ENCODE measurements around the gene USP46. TPM values are rescaled to one million over a fixed set of nuclear protein-coding genes. Genes with fewer than 3 reads are reported as not detected.

The USP46 gene
- total and polyA plus RNA-seq, 2 of the 13 experiments (the other 11 are each of a cell fraction or from before 2014, with no cell fraction given): 4.7 to 17.4 TPM

- BruUV-seq (replicated peaks): no TSS peak
- ChIA-PET POLR2A (no interaction called here), CTCF (ENCODE audit: low intra/inter-chr PET ratio, low total read pairs) (no interaction called here)
- Histone ChIP-seq H3K79me2 (ENCODE audit: insufficient read depth, low read length) (no peaks in the 10 kb centered on the region), H3K4me1 (ENCODE audit: insufficient read depth, low read length) (no peaks in the 10 kb centered on the region), H3K36me3 (replicated peaks in 1 of 2; ENCODE audit: control insufficient read depth in 1 of 2, insufficient read depth in 2 of 2, low read length in 2 of 2) (no peaks in the 10 kb centered on the region), H3K9ac (ENCODE audit: insufficient read depth, low read depth, low read length) (no peak overlapping the region), H3K27me3 (ENCODE audit: control insufficient read depth in 1 of 2, insufficient read depth in 2 of 2, low read length in 2 of 2) (no peaks in the 10 kb centered on the region; a peak in 3 of 5 replicates), H3K4me3 (replicated peaks in 1 of 3; ENCODE audit: insufficient read depth in 1 of 3, low read depth in 2 of 3, low read length in 3 of 3) (no peak overlapping the region), H3K4me2 (ENCODE audit: low read depth, low read length) (no peak overlapping the region), H4K20me1 (ENCODE audit: insufficient read depth, low read length) (no peaks in the 10 kb centered on the region), H2AFZ (ENCODE audit: low read length) (no peak overlapping the region), H3K9me3 (ENCODE audit: low read length) (no peaks in the 10 kb centered on the region), H3K27ac (ENCODE audit: extremely low read length, insufficient read depth, low read length) (no peak overlapping the region)
- TF ChIP-seq HIVEP1 (CRISPR knock-in tag; IDR thresholded peaks at IDR 0.05): no peak
- TF ChIP-seq TMF1 (CRISPR knock-in tag; IDR thresholded peaks at IDR 0.05; ENCODE audit: low read depth): no peak
- no peak for TF ChIP-seq FIP1L1 (IDR thresholded peaks at IDR 0.05; ENCODE audit: borderline replicate concordance, insufficient read depth, low read depth, low read length)
- no peak for TF ChIP-seq ZNF598 (CRISPR knock-in tag; IDR thresholded peaks at IDR 0.05; ENCODE audit: borderline replicate concordance)
- no peak for TF ChIP-seq ZNF160 (CRISPR knock-in tag; IDR thresholded peaks at IDR 0.05)
- no peak for TF ChIP-seq ZNF614 (CRISPR knock-in tag; IDR thresholded peaks at IDR 0.05; ENCODE audit: borderline replicate concordance)
- no peak for TF ChIP-seq AHR (CRISPR knock-in tag; IDR thresholded peaks at IDR 0.05)
- FAIRE-seq (no peak), DNase-seq (ENCODE audit: low spot score) (no peak), ATAC-seq (no peak)
- in situ Hi-C loops (cut with HindIII; ENCODE audit: extremely low pct_ligation_motif_present, low pct_unique_long_range_greater_than_20kb): no loop called here
- intact Hi-C loops (cut with micrococcal nuclease; ENCODE audit: unreplicated experiment): no loop called here
- 31% methylated on average over 3 of the region's 3 CpGs for WGBS (ENCODE audit: low lambda C conversion rate)
Measured at GRCh38 chr4:52550186-52550585, 108.9 kb downstream of the USP46 start.

- WGBS (ENCODE audit: low lambda C conversion rate): 34% methylated on average over 8 of the region's 8 CpGs
- no peaks in the 10 kb centered on the region for H3K79me2 ChIP-seq (ENCODE audit: insufficient read depth, low read length)
- no peak for TF ChIP-seq SKIL (CRISPR knock-in tag; IDR thresholded peaks at IDR 0.05; ENCODE audit: borderline replicate concordance)
- no peak for TF ChIP-seq ZNF644 (CRISPR knock-in tag; IDR thresholded peaks at IDR 0.05; ENCODE audit: low read depth)
- TF ChIP-seq NAIF1 (CRISPR knock-in tag; IDR thresholded peaks at IDR 0.05; ENCODE audit: borderline replicate concordance): no peak
- no peak for TF ChIP-seq ZNF274 (CRISPR knock-in tag; IDR thresholded peaks at IDR 0.05)
- TF ChIP-seq BORCS8-MEF2B (CRISPR knock-in tag; IDR thresholded peaks at IDR 0.05): no peak
- no peak for TF ChIP-seq CAMTA2 (CRISPR knock-in tag; IDR thresholded peaks at IDR 0.05; ENCODE audit: borderline replicate concordance)
- no peak for TF ChIP-seq ZNF570 (CRISPR knock-in tag; IDR thresholded peaks at IDR 0.05; ENCODE audit: borderline replicate concordance)
- no peak for TF ChIP-seq CCAR2 (optimal IDR thresholded peaks at IDR 0.05; ENCODE audit: low read depth, low read length)
- no peak for TF ChIP-seq RFXANK (CRISPR knock-in tag; IDR thresholded peaks at IDR 0.05)
- CTCF ChIA-PET (ENCODE audit: low intra/inter-chr PET ratio, low total read pairs): no interaction called here
- no peaks in the 10 kb centered on the region for H3K9me3 ChIP-seq (ENCODE audit: low read length)
- H3K4me3 ChIP-seq (replicated peaks in 1 of 3; ENCODE audit: insufficient read depth in 1 of 3, low read depth in 2 of 3, low read length in 3 of 3): no peak overlapping the region
- no peak overlapping the region for H2AFZ ChIP-seq (ENCODE audit: low read length)
- H3K4me1 ChIP-seq (ENCODE audit: insufficient read depth, low read length): no peaks in the 10 kb centered on the region
- ATAC-seq (no peak), DNase-seq (ENCODE audit: low spot score) (no peak), FAIRE-seq (no peak)
- no peak overlapping the region for H3K9ac ChIP-seq (ENCODE audit: insufficient read depth, low read depth, low read length)
- no peaks in the 10 kb centered on the region for H4K20me1 ChIP-seq (ENCODE audit: insufficient read depth, low read length)
- no TSS peak for BruUV-seq (replicated peaks)
- no peaks in the 10 kb centered on the region; a peak in 3 of 5 replicates for H3K27me3 ChIP-seq (ENCODE audit: control insufficient read depth in 1 of 2, insufficient read depth in 2 of 2, low read length in 2 of 2)
- POLR2A ChIA-PET: no interaction called here
- H3K36me3 ChIP-seq (replicated peaks in 1 of 2; ENCODE audit: control insufficient read depth in 1 of 2, insufficient read depth in 2 of 2, low read length in 2 of 2): no peaks in the 10 kb centered on the region
- H3K27ac ChIP-seq (ENCODE audit: extremely low read length, insufficient read depth, low read length): no peak overlapping the region
- intact Hi-C loops (cut with micrococcal nuclease; ENCODE audit: unreplicated experiment) (no loop called here), in situ Hi-C loops (cut with HindIII; ENCODE audit: extremely low pct_ligation_motif_present, low pct_unique_long_range_greater_than_20kb) (loop anchor here (5.0 kb wide), 1 partner anchor 433 kb away; no protein-coding TSS in a partner anchor)
- H3K4me2 ChIP-seq (ENCODE audit: low read depth, low read length): no peak overlapping the region
Measured at GRCh38 chr4:52548818-52549570, 110.1 kb downstream of the USP46 start.

Data from HepG2 (cell line).